ENCODE results near the gene CECR2. TPM values are rescaled to one million over a fixed set of nuclear protein-coding genes. Genes with fewer than 3 reads are reported as not detected.

CECR2 gene
- total RNA-seq, 1 experiment from 2014 or later = 0.11 TPM

GRCh38 chr22:17569971-17570511 is 200.8 kb downstream of the CECR2 start:
- DNase-seq (ENCODE audit: low read depth) = no peak

- DNase-seq (ENCODE audit: low read depth) = peak; percentile 61
Observed at GRCh38 chr22:17570851-17571631, 201.8 kb downstream of the CECR2 start.

GRCh38 chr22:17575151-17575550 is 205.9 kb downstream of the CECR2 start:
- no peak for DNase-seq (ENCODE audit: low read depth)

GRCh38 chr22:17575681-17576080 is 206.4 kb downstream of the CECR2 start:
- no peak for DNase-seq (ENCODE audit: low read depth)

- DNase-seq (ENCODE audit: low read depth) = peak; percentile 50
Observed at GRCh38 chr22:17576470-17576869, 207.2 kb downstream of the CECR2 start.

- DNase-seq (ENCODE audit: low read depth) = peak; percentile 46
Observed at GRCh38 chr22:17578136-17578754, 209.0 kb downstream of the CECR2 start.

- DNase-seq (ENCODE audit: low read depth) = no peak
Observed at GRCh38 chr22:17579535-17579981, 210.3 kb downstream of the CECR2 start.

- no peak for DNase-seq (ENCODE audit: low read depth)
Observed at GRCh38 chr22:17580441-17581031, 211.3 kb downstream of the CECR2 start.

- no peak for DNase-seq (ENCODE audit: low read depth)
Observed at GRCh38 chr22:17581056-17581455, 211.8 kb downstream of the CECR2 start.

- DNase-seq (ENCODE audit: low read depth) = no peak
Observed at GRCh38 chr22:17581631-17582030, 212.4 kb downstream of the CECR2 start.

GRCh38 chr22:17583151-17583550 is 213.9 kb downstream of the CECR2 start:
- no peak for DNase-seq (ENCODE audit: low read depth)

GRCh38 chr22:17586831-17587440 is 217.7 kb downstream of the CECR2 start:
- no peak for DNase-seq (ENCODE audit: low read depth)

GRCh38 chr22:17587629-17588028 is 218.4 kb downstream of the CECR2 start:
- no peak for DNase-seq (ENCODE audit: low read depth)

- no peak for DNase-seq (ENCODE audit: low read depth)
Observed at GRCh38 chr22:17588606-17589005, 219.3 kb downstream of the CECR2 start.

GRCh38 chr22:17589810-17590375 is 220.6 kb downstream of the CECR2 start:
- DNase-seq (ENCODE audit: low read depth) = no peak

- DNase-seq (ENCODE audit: low read depth) = no peak
Observed at GRCh38 chr22:17590586-17590985, 221.3 kb downstream of the CECR2 start.

- DNase-seq (ENCODE audit: low read depth) = no peak
Observed at GRCh38 chr22:17592201-17592600, 222.9 kb downstream of the CECR2 start.

GRCh38 chr22:17596226-17596625 is 227.0 kb downstream of the CECR2 start:
- DNase-seq (ENCODE audit: low read depth) = no peak

- no peak for DNase-seq (ENCODE audit: low read depth)
Observed at GRCh38 chr22:17597217-17597616, 228.0 kb downstream of the CECR2 start.

- DNase-seq (ENCODE audit: low read depth) = no peak
Observed at GRCh38 chr22:17598318-17598717, 229.1 kb downstream of the CECR2 start.

- no peak for DNase-seq (ENCODE audit: low read depth)
Observed at GRCh38 chr22:17601031-17601430, 231.8 kb downstream of the CECR2 start.

- no peak for DNase-seq (ENCODE audit: low read depth)
Observed at GRCh38 chr22:17603668-17604067, 234.4 kb downstream of the CECR2 start.
